ENCODE results near the gene RTCA.

RTCA gene

DNA sequence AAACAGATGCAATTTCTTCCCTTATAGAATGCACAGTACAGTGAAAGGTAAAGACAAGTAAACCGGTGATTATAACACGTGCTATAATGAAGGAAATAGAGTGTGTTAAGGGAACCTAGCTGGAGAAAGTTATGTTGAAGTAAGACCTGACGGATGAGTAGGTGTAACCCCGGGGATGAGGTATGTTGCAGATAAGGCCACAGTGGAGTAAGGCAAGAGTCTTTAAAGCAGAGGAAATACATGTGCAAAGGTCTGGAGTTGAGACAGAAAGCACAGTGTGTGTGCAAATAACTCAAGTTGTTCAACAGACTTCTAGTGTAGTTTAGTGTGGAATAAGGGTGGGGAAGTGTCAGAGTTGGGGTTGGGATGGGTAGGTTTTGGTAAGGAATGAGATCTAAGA is 19.3 kb upstream of the RTCA start:
- no peak overlapping the region for H3K27ac ChIP-seq (ENCODE audit: low read length)
- peaks cover 64% of the 10 kb centered on the region for H3K79me2 ChIP-seq (ENCODE audit: insufficient read depth, low read length)
- H3K27me3 ChIP-seq (ENCODE audit: insufficient read depth, low read length, poor library complexity): no peaks in the 10 kb centered on the region
- no peak overlapping the region for H3K9ac ChIP-seq (ENCODE audit: low read depth, low read length)
- no peaks in the 10 kb centered on the region for H4K20me1 ChIP-seq (ENCODE audit: insufficient read depth, low read length)
- ATAC-seq (ENCODE audit: insufficient read depth, low read depth): no peak
- no peak overlapping the region for H3K4me3 ChIP-seq (ENCODE audit: low read depth in 1 of 2, low read length in 2 of 2)
- DNase-seq: no peak
- no peak overlapping the region; the same call in 1 of the 2 replicates for H3K4me2 ChIP-seq (ENCODE audit: insufficient read depth, low read length)
- TF ChIP-seq, protein P1, sequence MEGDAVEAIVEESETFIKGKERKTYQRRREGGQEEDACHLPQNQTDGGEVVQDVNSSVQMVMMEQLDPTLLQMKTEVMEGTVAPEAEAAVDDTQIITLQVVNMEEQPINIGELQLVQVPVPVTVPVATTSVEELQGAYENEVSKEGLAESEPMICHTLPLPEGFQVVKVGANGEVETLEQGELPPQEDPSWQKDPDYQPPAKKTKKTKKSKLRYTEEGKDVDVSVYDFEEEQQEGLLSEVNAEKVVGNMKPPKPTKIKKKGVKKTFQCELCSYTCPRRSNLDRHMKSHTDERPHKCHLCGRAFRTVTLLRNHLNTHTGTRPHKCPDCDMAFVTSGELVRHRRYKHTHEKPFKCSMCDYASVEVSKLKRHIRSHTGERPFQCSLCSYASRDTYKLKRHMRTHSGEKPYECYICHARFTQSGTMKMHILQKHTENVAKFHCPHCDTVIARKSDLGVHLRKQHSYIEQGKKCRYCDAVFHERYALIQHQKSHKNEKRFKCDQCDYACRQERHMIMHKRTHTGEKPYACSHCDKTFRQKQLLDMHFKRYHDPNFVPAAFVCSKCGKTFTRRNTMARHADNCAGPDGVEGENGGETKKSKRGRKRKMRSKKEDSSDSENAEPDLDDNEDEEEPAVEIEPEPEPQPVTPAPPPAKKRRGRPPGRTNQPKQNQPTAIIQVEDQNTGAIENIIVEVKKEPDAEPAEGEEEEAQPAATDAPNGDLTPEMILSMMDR (IDR thresholded peaks at IDR 0.05; ENCODE audit: borderline replicate concordance, extremely low read depth, low read length, poor library complexity, severe bottlenecking): no peak
- TF ChIP-seq EZH2 (IDR thresholded peaks at IDR 0.05; ENCODE audit: borderline replicate concordance, low read depth, low read length, severe bottlenecking): no peak
- H3K4me1 ChIP-seq (ENCODE audit: insufficient read depth, low read length): peaks cover 24% of the 10 kb centered on the region
- no peaks in the 10 kb centered on the region for H3K9me3 ChIP-seq (ENCODE audit: insufficient read depth, low read length, severe bottlenecking)
- peaks cover 7% of the 10 kb centered on the region; the same call in 1 of the 2 replicates for H3K36me3 ChIP-seq (ENCODE audit: insufficient read depth, low read length)
- H2AFZ ChIP-seq (ENCODE audit: low read depth, low read length): no peak overlapping the region

DNA sequence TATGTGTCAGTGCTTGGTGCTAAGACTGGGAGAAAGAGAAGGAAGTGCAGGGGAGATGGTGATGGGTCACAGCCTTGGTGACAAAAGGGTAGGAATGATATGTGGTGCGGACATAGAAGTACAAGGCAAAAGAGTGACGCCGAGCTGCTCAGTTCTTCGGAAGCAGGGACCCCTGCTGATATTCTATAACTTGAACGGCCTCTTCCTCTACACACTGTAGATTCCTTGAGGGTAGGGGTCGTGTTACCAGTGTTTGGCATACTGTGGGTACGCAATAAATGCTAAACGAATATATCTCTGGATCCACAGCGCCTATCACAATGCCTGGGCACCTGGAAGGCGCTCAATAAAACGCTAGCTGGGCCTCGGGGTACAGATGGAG is 16.9 kb upstream of the RTCA start:
- no peaks in the 10 kb centered on the region for H3K27me3 ChIP-seq (ENCODE audit: insufficient read depth, low read length, poor library complexity)
- TF ChIP-seq, protein P1 (IDR thresholded peaks at IDR 0.05; ENCODE audit: borderline replicate concordance, extremely low read depth, low read length, poor library complexity, severe bottlenecking): no peak
- no peak for TF ChIP-seq EZH2 (IDR thresholded peaks at IDR 0.05; ENCODE audit: borderline replicate concordance, low read depth, low read length, severe bottlenecking)
- H4K20me1 ChIP-seq (ENCODE audit: insufficient read depth, low read length): no peaks in the 10 kb centered on the region
- no peaks in the 10 kb centered on the region for H3K9me3 ChIP-seq (ENCODE audit: insufficient read depth, low read length, severe bottlenecking)
- peak overlapping the region; percentile 94 for H3K27ac ChIP-seq (ENCODE audit: low read length)
- DNase-seq (no peak), ATAC-seq (ENCODE audit: insufficient read depth, low read depth) (no peak)
- H3K4me3 ChIP-seq (ENCODE audit: low read depth in 1 of 2, low read length in 2 of 2): peak overlapping the region; percentile 66 to 72
- H2AFZ ChIP-seq (ENCODE audit: low read depth, low read length): peak overlapping the region; percentile 99
- peaks cover 24% of the 10 kb centered on the region for H3K4me1 ChIP-seq (ENCODE audit: insufficient read depth, low read length)
- H3K36me3 ChIP-seq (ENCODE audit: insufficient read depth, low read length): no peaks in the 10 kb centered on the region
- peak overlapping the region; percentile 76 for H3K4me2 ChIP-seq (ENCODE audit: insufficient read depth, low read length)
- peaks cover 43% of the 10 kb centered on the region for H3K79me2 ChIP-seq (ENCODE audit: insufficient read depth, low read length)
- H3K9ac ChIP-seq (ENCODE audit: low read depth, low read length): peak overlapping the region; percentile 85

DNA sequence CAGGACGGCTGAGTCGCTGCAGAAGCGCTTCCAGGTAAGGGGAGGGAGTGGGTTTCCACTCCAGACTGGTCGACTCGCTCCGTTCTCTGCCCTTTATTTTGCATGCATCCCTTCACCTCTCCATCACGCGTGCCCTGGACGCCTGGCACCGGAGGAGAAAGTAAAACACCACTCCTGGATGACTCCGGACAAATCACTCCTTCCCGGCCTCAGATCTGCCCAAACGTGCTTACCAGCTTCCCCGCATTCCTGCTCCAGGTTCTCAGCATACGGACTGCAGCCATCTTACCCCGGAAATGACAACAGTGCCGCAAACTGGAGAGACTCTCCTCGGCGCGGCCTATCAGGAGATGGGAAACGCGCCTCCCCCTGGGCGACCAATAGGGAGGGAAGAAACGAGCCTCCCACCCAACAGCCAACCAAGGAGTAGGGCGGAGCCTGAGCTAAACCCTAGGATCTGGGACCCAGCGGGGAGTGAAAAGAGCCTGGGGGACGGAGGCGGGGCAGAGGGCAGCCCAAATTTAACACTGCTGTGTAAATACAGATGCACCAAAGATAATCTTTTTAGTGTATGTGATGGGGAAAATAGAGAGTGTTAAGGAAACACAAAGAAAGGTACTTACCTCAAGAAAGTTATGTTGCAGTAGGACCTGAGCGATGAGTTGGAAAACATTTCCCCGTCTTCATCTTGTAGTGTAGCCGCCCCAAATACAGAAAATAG is 16.3 kb upstream of the RTCA start, which contains the start of gene DBT:
Gene DBT, minus strand, starts transcription at position 298 of the 721 bp plus-strand sequence. Its CDS starts 14 bp downstream, at position 284.
- peaks cover 38% of the 10 kb centered on the region for H3K79me2 ChIP-seq (ENCODE audit: insufficient read depth, low read length)
- no peaks in the 10 kb centered on the region for H3K36me3 ChIP-seq (ENCODE audit: insufficient read depth, low read length)
- no peaks in the 10 kb centered on the region for H3K9me3 ChIP-seq (ENCODE audit: insufficient read depth, low read length, severe bottlenecking)
- H3K27ac ChIP-seq (ENCODE audit: low read length): peak within 1 kb of the TSS; percentile 94
- TF ChIP-seq EZH2 (IDR thresholded peaks at IDR 0.05; ENCODE audit: borderline replicate concordance, low read depth, low read length, severe bottlenecking): no peak
- TF ChIP-seq, protein P1 (IDR thresholded peaks at IDR 0.05; ENCODE audit: borderline replicate concordance, extremely low read depth, low read length, poor library complexity, severe bottlenecking): peak; percentile 0
- peak within 1 kb of the TSS; percentile 85 for H3K9ac ChIP-seq (ENCODE audit: low read depth, low read length)
- H3K4me3 ChIP-seq (ENCODE audit: low read depth in 1 of 2, low read length in 2 of 2): peak within 1 kb of the TSS; percentile 66 to 72
- H3K4me1 ChIP-seq (ENCODE audit: insufficient read depth, low read length): peaks cover 24% of the 10 kb centered on the region
- no peaks in the 10 kb centered on the region for H4K20me1 ChIP-seq (ENCODE audit: insufficient read depth, low read length)
- DNase-seq (peak; percentile 97), ATAC-seq (ENCODE audit: insufficient read depth, low read depth) (peak; percentile 100)
- H3K27me3 ChIP-seq (ENCODE audit: insufficient read depth, low read length, poor library complexity): no peaks in the 10 kb centered on the region
- peak within 1 kb of the TSS; percentile 99 for H2AFZ ChIP-seq (ENCODE audit: low read depth, low read length)
- H3K4me2 ChIP-seq (ENCODE audit: insufficient read depth, low read length): peak within 1 kb of the TSS; percentile 76
